Measurements from ENCODE around the gene KCTD7.
A peak's percentile ranks its signal among the peaks of the same experiment; 100 is the strongest.
"Not testable (repeated sequence)": the region's sequence is repeated elsewhere in the genome, so short reads cannot be mapped to it uniquely, and the experiment has no call there.

The KCTD7 gene

GRCh38 chr7:66638309-66639099 is 9.8 kb downstream of the KCTD7 start:
- DNase-seq (ENCODE audit: low read depth, low spot score): no peak
- Histone ChIP-seq H3K27me3 (ENCODE audit: insufficient read depth, insufficient read length) (no peaks in the 10 kb centered on the region), H3K9me3 (ENCODE audit: insufficient read depth, low read length) (no peaks in the 10 kb centered on the region), H3K9ac (ENCODE audit: insufficient read length, low read depth) (no peak overlapping the region), H3K4me1 (ENCODE audit: insufficient read depth, insufficient read length) (no peaks in the 10 kb centered on the region), H3K4me3 (ENCODE audit: insufficient read length, low read depth) (no peak overlapping the region), H3K36me3 (ENCODE audit: insufficient read depth, insufficient read length, low read length) (peaks cover 78% of the 10 kb centered on the region)
- TF ChIP-seq ZNF274 (IDR thresholded peaks at IDR 0.05; ENCODE audit: low read depth, low read length) (no peak), YY1 (IDR thresholded peaks at IDR 0.05; ENCODE audit: insufficient read depth, insufficient read length) (no peak), SUZ12 (IDR thresholded peaks at IDR 0.05; ENCODE audit: extremely low read depth, insufficient read depth, insufficient read length) (no peak)

GRCh38 chr7:66639773-66640172 is 11.1 kb downstream of the KCTD7 start:
- Histone ChIP-seq H3K36me3 (ENCODE audit: insufficient read depth, insufficient read length, low read length) (peaks cover 73% of the 10 kb centered on the region), H3K4me1 (ENCODE audit: insufficient read depth, insufficient read length) (no peaks in the 10 kb centered on the region), H3K9me3 (ENCODE audit: insufficient read depth, low read length) (no peaks in the 10 kb centered on the region), H3K9ac (ENCODE audit: insufficient read length, low read depth) (no peak overlapping the region), H3K4me3 (ENCODE audit: insufficient read length, low read depth) (no peak overlapping the region), H3K27me3 (ENCODE audit: insufficient read depth, insufficient read length) (no peaks in the 10 kb centered on the region)
- no peak for TF ChIP-seq SUZ12 (IDR thresholded peaks at IDR 0.05; ENCODE audit: extremely low read depth, insufficient read depth, insufficient read length)
- no peak for DNase-seq (ENCODE audit: low read depth, low spot score)

DNA sequence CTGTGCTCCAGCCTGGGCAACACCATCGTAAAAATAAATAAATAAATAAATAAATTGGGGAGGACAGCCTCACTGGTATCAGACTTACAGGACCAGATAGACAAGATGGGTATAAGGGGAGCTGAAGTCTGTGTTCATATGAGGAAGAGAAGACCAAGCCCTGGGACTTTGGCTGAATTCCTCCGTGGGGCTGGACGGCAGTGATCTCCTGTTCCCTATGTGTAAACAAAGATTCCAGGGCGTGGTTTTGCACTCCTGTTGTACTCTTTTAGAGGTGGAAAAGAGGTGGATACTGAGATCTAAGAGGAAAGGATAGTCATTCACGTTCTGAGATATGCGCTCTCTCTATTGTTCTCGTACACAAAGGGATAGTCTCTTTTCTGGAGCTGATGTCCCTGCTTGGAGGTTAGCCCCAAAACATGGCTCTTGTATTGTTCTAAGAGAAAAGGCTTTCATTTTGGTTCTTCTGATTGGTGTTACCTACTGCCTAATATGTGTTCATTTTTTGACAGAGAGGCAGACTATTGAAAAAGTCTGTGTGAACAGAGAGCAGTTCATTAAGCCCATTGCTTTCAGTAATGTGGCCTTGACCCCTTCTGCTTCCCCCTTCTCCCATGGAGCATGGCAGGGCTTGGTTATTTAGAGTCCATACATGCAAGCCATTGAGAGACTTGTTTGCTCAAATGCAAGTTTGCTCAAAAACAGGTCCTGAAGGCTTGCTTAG is 12.3 kb downstream of the KCTD7 start:
- H3K9ac ChIP-seq (ENCODE audit: insufficient read length, low read depth): no peak overlapping the region
- DNase-seq (ENCODE audit: low read depth, low spot score): no peak

GRCh38 chr7:66641526-66641871 is 12.8 kb downstream of the KCTD7 start:
- Histone ChIP-seq H3K27me3 (ENCODE audit: insufficient read depth, insufficient read length) (no peaks in the 10 kb centered on the region), H3K4me3 (ENCODE audit: insufficient read length, low read depth) (no peak overlapping the region), H3K36me3 (ENCODE audit: insufficient read depth, insufficient read length, low read length) (peaks cover 74% of the 10 kb centered on the region), H3K9ac (ENCODE audit: insufficient read length, low read depth) (no peak overlapping the region), H3K9me3 (ENCODE audit: insufficient read depth, low read length) (no peaks in the 10 kb centered on the region), H3K4me1 (ENCODE audit: insufficient read depth, insufficient read length) (no peaks in the 10 kb centered on the region)
- no peak for DNase-seq (ENCODE audit: low read depth, low spot score)
- TF ChIP-seq SUZ12 (IDR thresholded peaks at IDR 0.05; ENCODE audit: extremely low read depth, insufficient read depth, insufficient read length) (no peak), ZNF274 (IDR thresholded peaks at IDR 0.05; ENCODE audit: low read depth, low read length) (no peak), YY1 (IDR thresholded peaks at IDR 0.05; ENCODE audit: insufficient read depth, insufficient read length) (no peak)

More for the DNA sequence above, 12.3 kb downstream of the KCTD7 start:
- Histone ChIP-seq H3K4me1 (ENCODE audit: insufficient read depth, insufficient read length) (no peaks in the 10 kb centered on the region), H3K9me3 (ENCODE audit: insufficient read depth, low read length) (no peaks in the 10 kb centered on the region), H3K4me3 (ENCODE audit: insufficient read length, low read depth) (no peak overlapping the region), H3K27me3 (ENCODE audit: insufficient read depth, insufficient read length) (no peaks in the 10 kb centered on the region), H3K36me3 (ENCODE audit: insufficient read depth, insufficient read length, low read length) (peaks cover 74% of the 10 kb centered on the region)
- TF ChIP-seq YY1 (IDR thresholded peaks at IDR 0.05; ENCODE audit: insufficient read depth, insufficient read length) (no peak), SUZ12 (IDR thresholded peaks at IDR 0.05; ENCODE audit: extremely low read depth, insufficient read depth, insufficient read length) (no peak), ZNF274 (IDR thresholded peaks at IDR 0.05; ENCODE audit: low read depth, low read length) (no peak)

- H3K4me3 ChIP-seq (ENCODE audit: insufficient read length, low read depth): no peak overlapping the region
- H3K27me3 ChIP-seq (ENCODE audit: insufficient read depth, insufficient read length): no peaks in the 10 kb centered on the region
- H3K36me3 ChIP-seq (ENCODE audit: insufficient read depth, insufficient read length, low read length): peaks cover 80% of the 10 kb centered on the region
- TF ChIP-seq SUZ12 (IDR thresholded peaks at IDR 0.05; ENCODE audit: extremely low read depth, insufficient read depth, insufficient read length) (no peak), ZNF274 (IDR thresholded peaks at IDR 0.05; ENCODE audit: low read depth, low read length) (no peak), YY1 (IDR thresholded peaks at IDR 0.05; ENCODE audit: insufficient read depth, insufficient read length) (no peak)
- H3K9me3 ChIP-seq (ENCODE audit: insufficient read depth, low read length): no peaks in the 10 kb centered on the region
- no peak overlapping the region for H3K9ac ChIP-seq (ENCODE audit: insufficient read length, low read depth)
- no peak for DNase-seq (ENCODE audit: low read depth, low spot score)
- H3K4me1 ChIP-seq (ENCODE audit: insufficient read depth, insufficient read length): no peaks in the 10 kb centered on the region
These were observed 13.5 kb downstream of the KCTD7 start for GRCh38 chr7:66642186-66642585.

DNA sequence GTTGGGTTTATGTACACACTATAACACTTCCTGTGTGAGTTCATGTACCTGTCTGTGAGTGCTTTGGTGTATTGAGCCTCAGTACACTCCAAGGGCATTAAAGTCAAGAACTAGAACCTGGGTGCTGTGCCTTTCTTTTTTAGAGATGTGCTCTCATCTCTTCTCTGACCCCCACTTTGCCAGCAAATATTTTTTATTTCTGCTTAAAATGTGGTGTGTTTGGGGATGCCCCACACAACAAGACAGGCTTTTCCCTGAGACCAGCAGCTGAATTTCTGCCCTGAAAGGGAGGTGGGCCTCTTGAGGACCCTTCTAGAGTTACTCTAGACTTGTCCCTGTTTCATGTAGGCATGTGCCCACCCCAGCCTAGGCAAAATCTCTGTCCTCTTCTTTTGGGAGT is 14.3 kb downstream of the KCTD7 start:
- no peaks in the 10 kb centered on the region for H3K4me1 ChIP-seq (ENCODE audit: insufficient read depth, insufficient read length)
- no peaks in the 10 kb centered on the region for H3K9me3 ChIP-seq (ENCODE audit: insufficient read depth, low read length)
- no peaks in the 10 kb centered on the region for H3K27me3 ChIP-seq (ENCODE audit: insufficient read depth, insufficient read length)
- peaks cover 75% of the 10 kb centered on the region for H3K36me3 ChIP-seq (ENCODE audit: insufficient read depth, insufficient read length, low read length)
- TF ChIP-seq ZNF274 (IDR thresholded peaks at IDR 0.05; ENCODE audit: low read depth, low read length) (no peak), SUZ12 (IDR thresholded peaks at IDR 0.05; ENCODE audit: extremely low read depth, insufficient read depth, insufficient read length) (no peak), YY1 (IDR thresholded peaks at IDR 0.05; ENCODE audit: insufficient read depth, insufficient read length) (no peak)
- no peak overlapping the region for H3K4me3 ChIP-seq (ENCODE audit: insufficient read length, low read depth)
- DNase-seq (ENCODE audit: low read depth, low spot score): no peak
- no peak overlapping the region for H3K9ac ChIP-seq (ENCODE audit: insufficient read length, low read depth)

DNA sequence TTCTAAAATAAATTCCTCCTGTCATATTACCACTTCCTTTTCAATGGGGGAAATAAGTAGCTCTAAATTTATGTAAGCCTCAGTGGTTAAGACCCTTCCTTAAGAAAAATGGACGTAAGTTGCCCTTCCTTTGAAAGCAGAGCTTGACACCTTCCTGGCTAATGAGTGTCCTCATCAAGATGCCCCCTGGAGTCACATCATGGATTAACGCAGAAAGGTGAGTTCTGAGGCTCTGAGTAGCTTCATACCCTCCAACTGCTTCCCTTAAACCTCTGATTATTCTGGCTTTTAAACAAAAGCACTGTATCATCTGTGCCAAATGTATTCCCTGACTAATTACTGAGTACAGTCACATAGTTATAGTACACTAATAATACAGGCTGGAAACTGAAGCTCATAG is 14.7 kb downstream of the KCTD7 start:
- Histone ChIP-seq H3K36me3 (ENCODE audit: insufficient read depth, insufficient read length, low read length) (peaks cover 74% of the 10 kb centered on the region), H3K4me3 (ENCODE audit: insufficient read length, low read depth) (no peak overlapping the region), H3K27me3 (ENCODE audit: insufficient read depth, insufficient read length) (no peaks in the 10 kb centered on the region), H3K4me1 (ENCODE audit: insufficient read depth, insufficient read length) (no peaks in the 10 kb centered on the region), H3K9me3 (ENCODE audit: insufficient read depth, low read length) (no peaks in the 10 kb centered on the region), H3K9ac (ENCODE audit: insufficient read length, low read depth) (no peak overlapping the region)
- no peak for TF ChIP-seq YY1 (IDR thresholded peaks at IDR 0.05; ENCODE audit: insufficient read depth, insufficient read length)
- TF ChIP-seq ZNF274 (IDR thresholded peaks at IDR 0.05; ENCODE audit: low read depth, low read length): no peak
- no peak for TF ChIP-seq SUZ12 (IDR thresholded peaks at IDR 0.05; ENCODE audit: extremely low read depth, insufficient read depth, insufficient read length)
- DNase-seq (ENCODE audit: low read depth, low spot score): no peak

DNA sequence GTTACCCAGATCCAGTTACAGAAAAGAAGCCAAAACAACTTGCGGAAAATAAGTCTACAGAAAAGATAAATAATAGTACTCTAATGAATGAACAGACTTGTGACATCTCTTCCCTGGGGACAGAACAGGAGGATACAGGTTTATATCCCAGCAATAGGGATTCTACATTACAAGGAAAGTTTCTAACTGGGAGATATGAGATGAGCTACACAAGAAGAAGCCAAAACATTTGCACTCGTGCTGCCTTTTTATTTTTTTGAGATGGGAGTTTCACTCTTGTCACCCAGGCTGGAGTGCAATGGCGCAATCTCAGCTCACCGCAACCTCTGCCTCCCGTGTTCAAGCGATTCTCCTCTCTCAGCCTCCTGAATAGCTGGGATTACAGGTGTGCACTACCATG is 22.3 kb downstream of the KCTD7 start:
- not testable (repeated sequence) for H3K4me3 ChIP-seq (ENCODE audit: insufficient read length, low read depth); DNase-seq (ENCODE audit: low read depth, low spot score); H3K9ac ChIP-seq (ENCODE audit: insufficient read length, low read depth); H3K27me3 ChIP-seq (ENCODE audit: insufficient read depth, insufficient read length); H3K9me3 ChIP-seq (ENCODE audit: insufficient read depth, low read length); H3K4me1 ChIP-seq (ENCODE audit: insufficient read depth, insufficient read length)
- peaks cover 13% of the 10 kb centered on the region for H3K36me3 ChIP-seq (ENCODE audit: insufficient read depth, insufficient read length, low read length)

- DNase-seq (ENCODE audit: low read depth, low spot score): not testable (repeated sequence)
These were observed 25.1 kb downstream of the KCTD7 start for GRCh38 chr7:66653719-66654274.

More at GRCh38 chr7:66653719-66654274, 25.1 kb downstream of the KCTD7 start:
- peaks cover 13% of the 10 kb centered on the region for H3K36me3 ChIP-seq (ENCODE audit: insufficient read depth, insufficient read length, low read length)
- not testable (repeated sequence) for H3K27me3 ChIP-seq (ENCODE audit: insufficient read depth, insufficient read length); H3K9me3 ChIP-seq (ENCODE audit: insufficient read depth, low read length); H3K4me1 ChIP-seq (ENCODE audit: insufficient read depth, insufficient read length)
- H3K9ac ChIP-seq (ENCODE audit: insufficient read length, low read depth): peak overlapping the region; percentile 90
- H3K4me3 ChIP-seq (ENCODE audit: insufficient read length, low read depth): peak overlapping the region; percentile 95

Measured in NT2/D1 (cell line).